HG03432 (cell line): Measurements from ENCODE around the gene PARD3B.

Source experiments
- ATAC-seq: cut with Tn5 transposase; IDR thresholded peaks from one replicate; pipeline ENCODE4 v1.9.1; 2021; ENCODE audit warnings: mild to moderate bottlenecking, moderate library complexity; ENCODE audit not compliant: unreplicated experiment

Gene PARD3B

GRCh38 chr2:205041472-205042130 is 496.3 kb downstream of the PARD3B start:
- no peak for ATAC-seq

- ATAC-seq: no peak
Observed at GRCh38 chr2:205043285-205043684, 498.0 kb downstream of the PARD3B start.

GRCh38 chr2:205045706-205046105 is 500.4 kb downstream of the PARD3B start:
- no peak for ATAC-seq

GRCh38 chr2:205047273-205047839 is 502.1 kb downstream of the PARD3B start:
- no peak for ATAC-seq

GRCh38 chr2:205051417-205051816 is 506.1 kb downstream of the PARD3B start:
- ATAC-seq: no peak

- no peak for ATAC-seq
Observed at GRCh38 chr2:205052781-205053180, 507.5 kb downstream of the PARD3B start.

- no peak for ATAC-seq
Observed at GRCh38 chr2:205053827-205054410, 508.6 kb downstream of the PARD3B start.

GRCh38 chr2:205054789-205055188 is 509.5 kb downstream of the PARD3B start:
- no peak for ATAC-seq

GRCh38 chr2:205055251-205055650 is 510.0 kb downstream of the PARD3B start:
- ATAC-seq: no peak

- ATAC-seq: no peak
Observed at GRCh38 chr2:205056151-205056561, 510.9 kb downstream of the PARD3B start.

GRCh38 chr2:205058409-205058808 is 513.1 kb downstream of the PARD3B start:
- no peak for ATAC-seq

GRCh38 chr2:205060269-205060668 is 515.0 kb downstream of the PARD3B start:
- ATAC-seq: no peak

GRCh38 chr2:205066081-205066480 is 520.8 kb downstream of the PARD3B start:
- ATAC-seq: no peak

GRCh38 chr2:205069928-205070327 is 524.7 kb downstream of the PARD3B start:
- ATAC-seq: no peak

GRCh38 chr2:205070889-205071288 is 525.6 kb downstream of the PARD3B start:
- ATAC-seq: no peak

- no peak for ATAC-seq
Observed at GRCh38 chr2:205073433-205074020, 528.3 kb downstream of the PARD3B start.

GRCh38 chr2:205076405-205076804 is 531.1 kb downstream of the PARD3B start:
- no peak for ATAC-seq

GRCh38 chr2:205077159-205077558 is 531.9 kb downstream of the PARD3B start:
- ATAC-seq: no peak

- no peak for ATAC-seq
Observed at GRCh38 chr2:205078762-205079161, 533.5 kb downstream of the PARD3B start.

- no peak for ATAC-seq
Observed at GRCh38 chr2:205079173-205079572, 533.9 kb downstream of the PARD3B start.

GRCh38 chr2:205086662-205087061 is 541.4 kb downstream of the PARD3B start:
- no peak for ATAC-seq

- ATAC-seq: no peak
Observed at GRCh38 chr2:205087862-205088261, 542.6 kb downstream of the PARD3B start.
